HL-60 (cell line): ENCODE measurements around the gene GLIS1.

ENCODE experiments used
- GABPA ChIP-seq: IDR thresholded peaks from 2 replicates; pipeline ENCODE4 v1.6.1; 2012; ENCODE audit warnings: low read depth
- POLR2AphosphoS5 ChIP-seq: IDR thresholded peaks from 2 replicates; pipeline ENCODE4 v1.6.1; 2012; ENCODE audit warnings: low read depth
- TF ChIP-seq, protein P1 (sequence below): IDR thresholded peaks from one replicate; pipeline ENCODE4 v1.5.1; 2011; ENCODE audit warnings: low read length, control low read depth, inconsistent platforms; ENCODE audit not compliant: insufficient read depth
- TF ChIP-seq, protein P2 (sequence below): IDR thresholded peaks from 2 replicates; pipeline ENCODE4 v1.6.1; 2012; ENCODE audit warnings: low read depth; ENCODE audit not compliant: insufficient replicate concordance

DNA sequence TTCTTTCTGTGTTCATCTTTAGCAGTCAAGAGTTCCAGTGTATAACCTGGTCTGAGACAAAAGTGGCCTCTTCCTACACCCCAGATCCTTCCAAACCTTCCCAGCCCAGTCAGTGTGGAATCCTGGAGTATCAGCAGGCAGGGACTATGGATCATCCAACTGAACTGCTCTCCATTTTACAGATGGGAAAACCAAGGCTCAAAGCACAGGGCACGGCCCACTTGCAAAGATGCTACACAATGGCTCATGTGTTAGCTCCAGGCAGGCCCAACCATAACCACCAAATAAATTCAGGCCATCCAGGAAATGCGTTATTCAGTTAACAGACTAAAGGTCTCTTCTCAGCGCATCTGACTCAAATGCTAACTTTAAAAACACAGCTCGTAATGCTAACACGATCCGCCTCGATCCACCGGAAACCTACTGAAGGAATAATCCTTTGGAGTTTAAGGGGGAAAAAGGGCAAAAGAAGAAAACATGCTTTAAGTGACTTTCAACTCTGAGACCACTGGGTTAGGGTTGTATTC, 7.1 kb downstream of the GLIS1 start:
- TF ChIP-seq, protein P1, sequence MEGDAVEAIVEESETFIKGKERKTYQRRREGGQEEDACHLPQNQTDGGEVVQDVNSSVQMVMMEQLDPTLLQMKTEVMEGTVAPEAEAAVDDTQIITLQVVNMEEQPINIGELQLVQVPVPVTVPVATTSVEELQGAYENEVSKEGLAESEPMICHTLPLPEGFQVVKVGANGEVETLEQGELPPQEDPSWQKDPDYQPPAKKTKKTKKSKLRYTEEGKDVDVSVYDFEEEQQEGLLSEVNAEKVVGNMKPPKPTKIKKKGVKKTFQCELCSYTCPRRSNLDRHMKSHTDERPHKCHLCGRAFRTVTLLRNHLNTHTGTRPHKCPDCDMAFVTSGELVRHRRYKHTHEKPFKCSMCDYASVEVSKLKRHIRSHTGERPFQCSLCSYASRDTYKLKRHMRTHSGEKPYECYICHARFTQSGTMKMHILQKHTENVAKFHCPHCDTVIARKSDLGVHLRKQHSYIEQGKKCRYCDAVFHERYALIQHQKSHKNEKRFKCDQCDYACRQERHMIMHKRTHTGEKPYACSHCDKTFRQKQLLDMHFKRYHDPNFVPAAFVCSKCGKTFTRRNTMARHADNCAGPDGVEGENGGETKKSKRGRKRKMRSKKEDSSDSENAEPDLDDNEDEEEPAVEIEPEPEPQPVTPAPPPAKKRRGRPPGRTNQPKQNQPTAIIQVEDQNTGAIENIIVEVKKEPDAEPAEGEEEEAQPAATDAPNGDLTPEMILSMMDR, result no peak
- TF ChIP-seq GABPA, result no peak
- no peak for TF ChIP-seq POLR2AphosphoS5
- TF ChIP-seq, protein P2, sequence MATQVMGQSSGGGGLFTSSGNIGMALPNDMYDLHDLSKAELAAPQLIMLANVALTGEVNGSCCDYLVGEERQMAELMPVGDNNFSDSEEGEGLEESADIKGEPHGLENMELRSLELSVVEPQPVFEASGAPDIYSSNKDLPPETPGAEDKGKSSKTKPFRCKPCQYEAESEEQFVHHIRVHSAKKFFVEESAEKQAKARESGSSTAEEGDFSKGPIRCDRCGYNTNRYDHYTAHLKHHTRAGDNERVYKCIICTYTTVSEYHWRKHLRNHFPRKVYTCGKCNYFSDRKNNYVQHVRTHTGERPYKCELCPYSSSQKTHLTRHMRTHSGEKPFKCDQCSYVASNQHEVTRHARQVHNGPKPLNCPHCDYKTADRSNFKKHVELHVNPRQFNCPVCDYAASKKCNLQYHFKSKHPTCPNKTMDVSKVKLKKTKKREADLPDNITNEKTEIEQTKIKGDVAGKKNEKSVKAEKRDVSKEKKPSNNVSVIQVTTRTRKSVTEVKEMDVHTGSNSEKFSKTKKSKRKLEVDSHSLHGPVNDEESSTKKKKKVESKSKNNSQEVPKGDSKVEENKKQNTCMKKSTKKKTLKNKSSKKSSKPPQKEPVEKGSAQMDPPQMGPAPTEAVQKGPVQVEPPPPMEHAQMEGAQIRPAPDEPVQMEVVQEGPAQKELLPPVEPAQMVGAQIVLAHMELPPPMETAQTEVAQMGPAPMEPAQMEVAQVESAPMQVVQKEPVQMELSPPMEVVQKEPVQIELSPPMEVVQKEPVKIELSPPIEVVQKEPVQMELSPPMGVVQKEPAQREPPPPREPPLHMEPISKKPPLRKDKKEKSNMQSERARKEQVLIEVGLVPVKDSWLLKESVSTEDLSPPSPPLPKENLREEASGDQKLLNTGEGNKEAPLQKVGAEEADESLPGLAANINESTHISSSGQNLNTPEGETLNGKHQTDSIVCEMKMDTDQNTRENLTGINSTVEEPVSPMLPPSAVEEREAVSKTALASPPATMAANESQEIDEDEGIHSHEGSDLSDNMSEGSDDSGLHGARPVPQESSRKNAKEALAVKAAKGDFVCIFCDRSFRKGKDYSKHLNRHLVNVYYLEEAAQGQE, result no peak
